NCI-H1105 (cell line): ENCODE measurements around the gene MYO16.
A peak's percentile ranks its signal among the peaks of the same experiment; 100 is the strongest.

Experiments
- DNase-seq: peaks from one replicate; lab custom pipeline; 2025; lab: John Stamatoyannopoulos, UW

The MYO16 gene

GRCh38 chr13:108797354-108797753, 167.9 kb downstream of the MYO16 start:
- no peak for DNase-seq

DNA sequence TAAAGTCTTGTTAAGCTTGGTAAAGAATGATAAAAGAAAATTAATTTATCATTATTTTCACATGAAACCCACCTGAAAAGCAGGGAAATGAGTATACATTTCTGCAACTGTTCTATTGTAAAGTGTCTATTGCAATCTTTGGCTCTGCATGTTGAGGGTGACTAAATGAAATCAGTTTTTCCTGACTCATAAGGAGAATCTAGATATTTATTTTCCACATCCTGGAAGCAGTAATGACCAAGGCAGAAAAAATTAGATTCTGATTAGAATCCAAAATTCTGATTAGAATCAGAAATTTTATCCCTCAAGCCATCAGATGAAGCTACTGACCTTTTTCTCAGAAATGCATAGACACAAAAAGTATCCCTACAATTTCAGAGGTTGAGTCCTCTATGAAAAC, 178.4 kb downstream of the MYO16 start:
- DNase-seq: no peak

DNA sequence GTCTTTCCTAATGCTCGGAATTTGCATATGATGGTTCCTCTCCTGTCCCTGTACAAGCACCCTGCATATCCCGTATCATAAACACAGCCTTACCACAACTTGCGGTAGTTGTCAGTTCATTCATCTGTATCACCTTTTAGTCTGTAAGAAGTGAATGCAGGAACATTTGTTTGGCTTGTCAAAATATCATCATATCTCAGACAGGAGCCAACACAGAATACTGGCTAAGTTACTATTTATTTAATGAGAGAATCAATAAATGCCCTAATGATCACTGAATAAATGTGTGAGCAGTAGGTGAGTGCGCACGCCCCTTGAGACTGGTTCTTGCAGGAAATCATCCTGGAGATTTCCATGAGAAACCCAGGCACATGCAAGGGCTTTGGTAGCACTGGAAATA, 182.8 kb downstream of the MYO16 start:
- no peak for DNase-seq

- DNase-seq: no peak
Measured at GRCh38 chr13:108812661-108813060, 183.2 kb downstream of the MYO16 start.

GRCh38 chr13:108813587-108814170, 184.3 kb downstream of the MYO16 start:
- DNase-seq: no peak

GRCh38 chr13:108816375-108816774, 187.0 kb downstream of the MYO16 start:
- no peak for DNase-seq

- peak; percentile 94 for DNase-seq
Measured at GRCh38 chr13:108827646-108828045, 198.2 kb downstream of the MYO16 start.

DNA sequence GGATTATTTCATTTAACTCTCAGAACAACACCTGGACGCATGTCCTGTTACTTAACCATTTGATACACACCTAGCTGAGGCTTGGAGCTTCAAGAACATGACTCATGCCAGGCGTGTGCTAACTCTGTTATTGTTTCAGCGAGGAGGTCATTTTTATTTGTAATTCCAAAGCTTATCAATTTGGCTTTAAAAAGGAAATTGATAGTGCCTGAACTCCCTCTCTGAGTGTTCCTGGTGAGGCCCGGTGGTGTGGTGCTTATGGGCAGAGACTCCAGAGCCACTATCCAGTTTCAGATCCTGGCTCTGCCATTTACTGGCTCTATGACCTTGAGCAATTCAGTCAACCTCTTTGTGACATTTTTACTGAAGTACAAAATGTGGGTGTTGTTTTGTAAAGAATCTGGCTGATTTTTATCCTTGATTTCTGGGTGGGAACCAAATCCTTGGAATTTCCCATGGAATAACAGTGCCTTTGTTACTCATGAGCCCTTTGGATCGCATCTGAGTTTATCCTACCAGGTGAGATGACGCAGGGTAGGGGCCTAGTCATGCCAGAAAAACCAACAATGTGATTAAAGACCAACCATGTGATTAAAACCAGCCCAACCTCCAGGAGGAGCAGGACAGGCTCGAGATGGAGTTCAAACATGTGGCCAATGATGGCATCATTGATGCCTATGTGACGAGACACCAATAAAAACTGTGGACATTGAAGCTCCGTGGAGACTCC, 198.8 kb downstream of the MYO16 start:
- no peak for DNase-seq

- DNase-seq: no peak
Measured at GRCh38 chr13:108830916-108831315, 201.5 kb downstream of the MYO16 start.

- DNase-seq: no peak
Measured at GRCh38 chr13:108833531-108833930, 204.1 kb downstream of the MYO16 start.

DNA sequence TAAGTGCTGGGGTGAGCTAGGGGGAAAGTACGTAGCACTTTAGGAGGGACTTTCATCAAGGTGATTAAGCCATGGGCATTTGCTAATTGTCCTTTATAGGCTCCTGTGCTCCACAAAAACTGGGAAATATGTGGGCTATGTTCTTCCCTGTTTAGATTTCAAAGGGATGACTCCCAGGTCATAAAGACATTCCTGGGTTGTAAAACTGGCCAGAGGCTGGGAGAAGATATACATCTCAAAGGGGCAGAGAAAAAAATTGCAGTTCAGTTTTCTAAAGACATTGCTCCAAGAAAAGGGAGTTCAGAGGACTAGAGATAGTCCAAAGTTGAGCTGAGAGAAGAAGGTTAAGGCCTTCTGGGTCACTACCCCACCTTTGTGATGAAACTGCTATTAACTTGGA, 204.8 kb downstream of the MYO16 start:
- DNase-seq: no peak

DNA sequence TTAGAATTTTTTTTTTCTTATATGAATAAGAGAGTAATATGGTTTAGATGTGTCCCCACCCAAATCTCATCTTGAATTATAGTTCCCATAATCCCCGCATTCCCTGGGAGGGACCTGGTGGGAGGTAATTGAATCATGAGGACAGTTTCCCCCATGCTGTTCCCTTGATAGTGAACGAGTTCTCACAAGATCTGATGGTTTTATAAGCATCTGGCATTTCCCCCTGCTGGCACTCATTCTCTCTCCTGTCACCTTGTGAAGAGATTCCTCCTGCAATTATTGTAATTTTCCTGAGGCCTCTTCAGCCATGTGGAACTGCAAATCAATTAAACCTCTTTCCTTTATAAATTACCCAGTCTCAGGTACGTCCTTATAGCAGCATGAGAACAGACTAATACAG, 205.7 kb downstream of the MYO16 start:
- DNase-seq: peak; percentile 50

DNA sequence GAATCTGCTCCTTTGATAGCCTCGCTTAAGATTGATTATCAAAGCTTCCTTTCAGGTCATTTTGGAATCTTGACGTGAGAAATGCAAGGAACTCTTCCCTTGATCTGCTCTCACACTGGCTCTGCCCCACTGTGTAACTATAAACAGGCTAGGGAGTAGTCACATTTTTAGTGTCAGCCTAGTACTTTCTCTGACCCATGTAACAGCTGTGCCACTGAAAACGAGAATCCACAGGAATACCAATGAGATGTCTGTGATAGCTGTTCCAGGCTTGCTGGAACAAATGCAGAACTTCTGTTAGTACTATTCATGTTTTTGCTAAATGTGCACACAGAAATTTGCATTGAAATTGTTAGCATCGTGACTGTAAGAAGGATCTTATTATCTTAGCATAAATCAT, 221.3 kb downstream of the MYO16 start:
- no peak for DNase-seq

- DNase-seq: no peak
Measured at GRCh38 chr13:108851660-108852059, 222.2 kb downstream of the MYO16 start.

DNA sequence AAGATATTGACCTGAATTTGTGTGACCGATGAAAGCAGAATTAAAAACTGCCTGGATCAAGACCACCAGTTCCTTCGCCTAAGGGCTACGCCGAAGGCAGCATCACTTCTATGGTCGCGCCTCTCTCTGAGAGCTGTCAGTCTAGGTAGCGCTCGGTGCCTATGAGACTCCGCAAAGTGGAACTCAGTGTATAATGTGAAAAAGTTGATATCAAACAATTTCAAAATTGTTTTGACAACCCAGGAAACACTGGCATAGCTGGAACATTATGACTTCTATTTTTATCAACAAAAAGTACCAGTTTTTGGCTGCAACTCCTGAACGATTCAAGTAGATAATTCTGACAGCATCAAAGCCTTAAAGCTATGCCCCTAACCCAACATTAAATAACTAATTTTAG, 223.6 kb downstream of the MYO16 start:
- no peak for DNase-seq

- no peak for DNase-seq
Measured at GRCh38 chr13:108855737-108856387, 226.5 kb downstream of the MYO16 start.

DNA sequence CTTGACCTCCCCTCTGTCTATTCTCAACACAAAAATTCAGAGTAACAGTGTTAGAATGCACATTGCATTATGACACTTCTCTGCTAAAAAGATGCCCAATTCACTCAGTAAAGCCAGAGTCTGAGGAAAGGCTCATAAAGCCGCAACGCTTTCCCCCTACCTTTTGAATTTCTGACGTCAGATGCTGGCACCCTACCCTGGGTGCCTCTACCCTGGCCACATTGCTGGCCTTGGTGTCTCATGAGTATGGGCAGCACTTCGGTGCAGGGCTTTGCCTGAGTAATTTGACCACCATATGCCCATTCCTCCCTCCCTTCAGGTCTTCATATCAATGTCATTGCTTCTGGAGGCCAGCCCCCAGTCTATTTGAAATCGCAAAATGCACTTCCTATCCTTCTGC, 229.3 kb downstream of the MYO16 start:
- DNase-seq: no peak

- no peak for DNase-seq
Measured at GRCh38 chr13:108859197-108860012, 230.0 kb downstream of the MYO16 start.

- no peak for DNase-seq
Measured at GRCh38 chr13:108860418-108860817, 231.0 kb downstream of the MYO16 start.

- DNase-seq: no peak
Measured at GRCh38 chr13:108877300-108877699, 247.9 kb downstream of the MYO16 start.

- no peak for DNase-seq
Measured at GRCh38 chr13:108878732-108879131, 249.3 kb downstream of the MYO16 start.

GRCh38 chr13:108889324-108889984, 260.0 kb downstream of the MYO16 start:
- no peak for DNase-seq
